WERI-Rb-1 (cell line): ENCODE results near the gene DENND1A.

ENCODE experiments used
- DNase-seq: peaks from one replicate; pipeline ENCODE4 v3.0.0-alpha.2; 2020
- H3K27ac ChIP-seq: fragments of 250-450 bp; sonication (Bioruptor Pico); 2 replicates; pipeline ENCODE4 v1.5.1; 2020; ENCODE audit warnings: mild to moderate bottlenecking, moderate library complexity
- H3K27me3 ChIP-seq: fragments of 250-450 bp; sonication (Bioruptor Pico); 2 replicates; pipeline ENCODE4 v1.5.1; 2021; ENCODE audit warnings: mild to moderate bottlenecking, low read depth, moderate library complexity; ENCODE audit not compliant: insufficient read depth, severe bottlenecking
- H3K36me3 ChIP-seq: fragments of 250-450 bp; sonication (Bioruptor Pico); 2 replicates; pipeline ENCODE4 v1.5.1; 2020; ENCODE audit warnings: mild to moderate bottlenecking, moderate library complexity
- H3K4me3 ChIP-seq: 2 replicates; pipeline ENCODE4 v1.5.1; 2011; ENCODE audit warnings: low read depth, mild to moderate bottlenecking, control low read depth, low read length
- H3K9me3 ChIP-seq: fragments of 250-450 bp; sonication (Bioruptor Pico); 2 replicates; pipeline ENCODE4 v1.5.1; 2021; ENCODE audit warnings: mild to moderate bottlenecking, moderate library complexity; ENCODE audit not compliant: severe bottlenecking
- TF ChIP-seq, protein P1 (sequence below): IDR thresholded peaks from 2 replicates; pipeline ENCODE4 v1.5.1; 2011; ENCODE audit warnings: low read depth, mild to moderate bottlenecking, control low read depth, inconsistent platforms, low read length

Gene DENND1A

DNA sequence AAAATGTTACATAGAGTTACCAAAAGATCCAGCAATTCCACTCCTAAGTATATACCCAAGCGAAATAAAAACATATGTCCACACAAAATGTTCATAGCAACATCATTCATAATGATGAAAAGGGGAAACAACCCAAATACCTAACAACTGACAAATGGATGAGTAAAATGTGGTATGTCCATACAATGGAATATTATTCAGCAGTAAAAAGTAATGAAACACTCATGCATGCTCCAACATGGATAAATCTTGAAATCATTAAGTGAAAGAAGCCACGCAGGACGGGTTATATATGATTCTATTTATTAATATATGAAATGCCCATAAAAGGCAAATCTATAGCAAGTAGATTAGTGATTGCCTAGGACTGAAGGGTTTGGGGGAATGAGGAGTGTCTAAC lies 6.0 kb downstream of the DENND1A start:
- no peak for DNase-seq
- Histone ChIP-seq H3K4me3 (no peak overlapping the region), H3K27me3 (no peaks in the 10 kb centered on the region), H3K9me3 (peaks cover 7% of the 10 kb centered on the region), H3K36me3 (0 out of 2 replicates have a peak, but pooled peaks cover 3% of the 10 kb centered on the region), H3K27ac (no peak overlapping the region)
- TF ChIP-seq, protein P1, sequence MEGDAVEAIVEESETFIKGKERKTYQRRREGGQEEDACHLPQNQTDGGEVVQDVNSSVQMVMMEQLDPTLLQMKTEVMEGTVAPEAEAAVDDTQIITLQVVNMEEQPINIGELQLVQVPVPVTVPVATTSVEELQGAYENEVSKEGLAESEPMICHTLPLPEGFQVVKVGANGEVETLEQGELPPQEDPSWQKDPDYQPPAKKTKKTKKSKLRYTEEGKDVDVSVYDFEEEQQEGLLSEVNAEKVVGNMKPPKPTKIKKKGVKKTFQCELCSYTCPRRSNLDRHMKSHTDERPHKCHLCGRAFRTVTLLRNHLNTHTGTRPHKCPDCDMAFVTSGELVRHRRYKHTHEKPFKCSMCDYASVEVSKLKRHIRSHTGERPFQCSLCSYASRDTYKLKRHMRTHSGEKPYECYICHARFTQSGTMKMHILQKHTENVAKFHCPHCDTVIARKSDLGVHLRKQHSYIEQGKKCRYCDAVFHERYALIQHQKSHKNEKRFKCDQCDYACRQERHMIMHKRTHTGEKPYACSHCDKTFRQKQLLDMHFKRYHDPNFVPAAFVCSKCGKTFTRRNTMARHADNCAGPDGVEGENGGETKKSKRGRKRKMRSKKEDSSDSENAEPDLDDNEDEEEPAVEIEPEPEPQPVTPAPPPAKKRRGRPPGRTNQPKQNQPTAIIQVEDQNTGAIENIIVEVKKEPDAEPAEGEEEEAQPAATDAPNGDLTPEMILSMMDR: no peak

DNA sequence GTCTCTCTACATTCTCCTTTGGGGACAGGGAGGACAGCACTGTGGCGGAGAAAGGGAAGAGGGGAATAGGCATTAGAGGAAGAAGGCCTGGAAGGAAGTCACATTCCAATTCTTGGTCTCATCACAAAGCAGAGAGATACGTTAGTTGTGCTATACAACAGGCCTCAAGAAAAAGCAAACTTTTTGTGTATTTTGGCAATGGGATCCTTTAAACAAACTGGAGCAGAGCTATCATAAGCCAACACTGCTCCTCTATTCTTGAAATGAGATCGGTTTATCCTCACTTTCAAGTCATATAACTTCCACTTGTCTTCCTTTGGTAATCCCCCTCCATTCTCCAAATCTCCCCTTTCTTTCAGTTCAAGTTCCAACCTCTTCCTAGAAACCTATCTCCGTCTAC lies 6.5 kb downstream of the DENND1A start:
- Histone ChIP-seq H3K36me3 (0 out of 2 replicates have a peak, but pooled peaks cover 3% of the 10 kb centered on the region), H3K9me3 (peaks cover 7% of the 10 kb centered on the region), H3K27me3 (no peaks in the 10 kb centered on the region), H3K27ac (no peak overlapping the region), H3K4me3 (no peak overlapping the region)
- no peak for DNase-seq
- TF ChIP-seq, protein P1: no peak

DNA sequence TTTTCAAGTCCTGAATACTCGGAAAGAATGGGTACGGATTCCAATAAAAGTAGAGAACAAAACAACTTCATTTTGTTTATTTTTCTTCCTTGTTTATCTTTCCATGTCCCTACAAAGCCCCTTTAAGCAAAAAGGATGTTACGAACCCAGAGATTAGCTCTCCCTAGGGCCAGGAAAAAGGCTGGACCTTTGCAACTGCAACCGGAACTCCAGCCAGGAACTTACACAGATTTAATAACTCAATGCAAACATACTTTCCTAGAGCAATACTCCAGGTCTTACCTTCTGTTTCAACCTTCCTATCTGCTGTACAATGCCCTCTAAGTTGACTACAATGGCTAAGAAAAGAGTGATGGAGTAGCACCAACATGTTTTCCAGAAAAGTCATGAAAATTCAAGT lies 7.0 kb downstream of the DENND1A start:
- 0 out of 2 replicates have a peak, but pooled peaks cover 3% of the 10 kb centered on the region for H3K36me3 ChIP-seq
- DNase-seq: no peak
- no peaks in the 10 kb centered on the region for H3K27me3 ChIP-seq
- no peak overlapping the region for H3K4me3 ChIP-seq
- peaks cover 7% of the 10 kb centered on the region for H3K9me3 ChIP-seq
- TF ChIP-seq, protein P1: no peak
- H3K27ac ChIP-seq: no peak overlapping the region

DNA sequence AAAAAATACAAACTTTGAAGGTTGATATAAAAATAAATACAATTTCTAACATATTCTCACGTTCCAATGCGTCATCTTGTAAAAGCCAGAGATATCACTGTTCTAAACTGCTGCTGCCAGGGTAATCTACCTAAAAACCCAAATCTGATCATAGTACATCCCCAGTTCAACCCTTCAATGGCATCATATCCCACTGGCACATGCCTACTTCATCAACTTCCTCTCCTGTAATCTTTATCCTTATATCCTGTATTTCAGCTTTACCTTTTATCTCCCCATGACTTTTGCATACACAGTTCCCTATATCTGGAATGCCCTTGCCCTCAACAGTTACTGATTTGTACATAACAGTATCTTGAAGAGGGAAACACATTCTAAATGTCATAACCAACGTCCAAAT lies 7.5 kb downstream of the DENND1A start:
- Histone ChIP-seq H3K27me3 (no peaks in the 10 kb centered on the region), H3K9me3 (peaks cover 7% of the 10 kb centered on the region), H3K4me3 (no peak overlapping the region), H3K27ac (no peak overlapping the region), H3K36me3 (0 out of 2 replicates have a peak, but pooled peaks cover 3% of the 10 kb centered on the region)
- DNase-seq: no peak
- TF ChIP-seq, protein P1: no peak

DNA sequence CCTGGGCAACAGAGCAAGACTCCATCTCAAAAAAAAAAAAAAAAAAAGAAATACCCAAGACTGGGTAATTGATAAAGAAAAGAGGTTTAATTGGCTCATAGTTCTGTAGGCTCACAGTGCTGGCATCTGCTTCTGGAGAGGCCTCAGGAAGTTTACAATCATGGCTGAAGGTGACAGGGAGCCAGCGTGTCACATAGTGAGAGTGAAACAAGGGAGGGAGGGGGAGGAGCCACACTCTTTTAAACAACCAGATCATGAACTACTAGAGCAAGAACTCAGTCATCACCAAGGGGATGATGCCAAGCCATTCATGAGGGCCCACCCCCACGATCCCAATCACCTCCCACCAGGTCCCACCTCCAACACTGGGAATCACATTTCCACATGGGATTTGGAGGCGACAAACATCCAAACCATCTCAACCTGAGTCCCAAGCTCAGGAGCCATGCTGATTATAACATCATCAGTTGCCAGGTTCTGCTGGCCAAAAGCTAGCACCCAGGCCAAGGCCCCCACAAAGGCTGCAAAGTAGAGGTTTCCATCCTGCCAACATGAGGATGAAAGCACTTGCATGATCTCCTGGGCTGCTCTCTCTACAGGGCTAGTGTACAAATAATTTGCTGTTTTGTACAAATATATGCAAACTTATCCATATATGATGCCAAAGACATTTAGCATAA lies 15.3 kb downstream of the DENND1A start:
- TF ChIP-seq, protein P1: no peak
- H3K9me3 ChIP-seq: peaks cover 3% of the 10 kb centered on the region
- DNase-seq: no peak
- H3K4me3 ChIP-seq: no peak overlapping the region
- H3K36me3 ChIP-seq: no peaks in the 10 kb centered on the region; the same call in none of the 2 replicates
- no peak overlapping the region for H3K27ac ChIP-seq
- no peaks in the 10 kb centered on the region for H3K27me3 ChIP-seq
